GOT3 (cell line): ENCODE results near the gene ZSCAN20.
"Not testable (repeated sequence)": the region's sequence is repeated elsewhere in the genome, so short reads cannot be mapped to it uniquely, and the experiment has no call there.

Experiments used
- DNase-seq: peaks from one replicate; lab custom pipeline; 2025; ENCODE audit warnings: mixed read lengths; lab: John Stamatoyannopoulos, UW

Gene ZSCAN20

DNA sequence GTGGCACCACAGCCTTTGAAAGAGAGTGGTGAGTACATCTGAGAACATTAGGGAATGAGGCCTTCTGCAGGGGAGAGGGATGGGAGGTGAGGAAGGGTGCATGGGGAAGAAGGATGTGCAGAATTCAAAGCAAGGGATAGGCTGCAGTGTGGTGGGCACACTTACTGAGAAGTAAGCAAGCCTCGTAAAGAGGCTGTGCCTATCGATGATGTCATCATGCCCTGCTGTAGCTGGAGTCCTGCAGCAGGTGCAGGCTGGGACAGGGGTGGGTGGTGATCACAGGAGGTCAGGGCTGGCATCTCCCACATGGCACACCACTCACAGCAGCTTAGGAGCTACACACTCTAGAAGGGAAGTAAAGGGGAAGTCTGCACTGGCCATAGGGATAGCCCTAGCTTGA, 16.2 kb downstream of the ZSCAN20 start:
- DNase-seq, result no peak

DNA sequence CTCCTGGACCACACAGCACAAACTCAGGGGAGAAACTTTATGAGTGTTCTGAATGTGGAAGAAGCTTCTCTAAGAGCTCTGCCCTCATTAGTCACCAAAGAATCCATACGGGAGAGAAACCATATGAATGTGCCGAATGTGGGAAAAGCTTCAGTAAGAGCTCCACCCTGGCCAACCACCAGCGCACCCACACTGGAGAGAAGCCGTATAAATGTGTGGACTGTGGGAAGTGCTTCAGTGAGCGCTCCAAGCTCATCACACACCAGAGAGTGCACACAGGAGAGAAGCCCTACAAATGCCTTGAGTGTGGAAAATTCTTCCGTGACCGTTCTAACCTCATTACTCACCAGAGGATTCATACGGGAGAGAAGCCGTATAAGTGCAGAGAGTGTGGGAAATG, 22.5 kb downstream of the ZSCAN20 start:
- DNase-seq, result no peak

DNA sequence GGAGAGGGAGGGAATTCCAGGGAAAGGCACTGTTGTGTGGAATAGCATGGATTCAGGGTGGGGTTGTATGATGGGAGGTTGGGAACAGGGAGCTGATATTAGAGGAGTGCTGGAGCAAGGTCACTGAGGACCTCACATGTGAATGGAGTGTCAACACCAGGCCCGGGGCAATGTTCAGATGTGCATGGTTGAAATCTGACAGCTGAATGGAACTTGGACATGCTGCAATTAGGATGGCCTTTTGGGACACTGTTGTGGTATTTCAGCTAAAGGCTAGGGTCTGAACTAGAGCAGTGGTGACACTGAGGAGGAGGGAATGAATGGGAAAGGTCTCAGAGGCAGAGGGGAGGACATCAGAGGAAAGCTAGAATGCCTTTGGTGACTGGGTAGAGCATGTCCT, 25.0 kb downstream of the ZSCAN20 start:
- DNase-seq, result no peak

DNA sequence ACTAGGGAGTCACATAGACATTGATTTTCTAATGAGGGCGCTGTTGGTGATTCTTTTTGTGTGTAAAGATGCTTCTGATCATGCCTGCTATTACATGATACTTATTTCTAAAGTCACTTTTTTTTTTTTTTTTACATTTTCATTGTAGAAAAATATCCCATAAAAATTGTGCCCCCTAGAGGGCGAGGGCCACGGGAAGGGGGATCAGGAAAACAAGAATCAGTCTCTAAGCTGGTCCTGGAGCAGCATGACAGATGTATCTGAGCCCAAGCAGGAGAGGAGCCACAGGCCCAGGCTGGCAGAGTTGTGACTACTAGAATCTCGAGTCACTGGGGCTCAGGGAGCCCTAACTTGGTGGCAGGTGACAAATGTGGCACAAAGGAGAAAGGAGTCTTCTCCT, 28.1 kb downstream of the ZSCAN20 start:
- DNase-seq, result no peak

DNA sequence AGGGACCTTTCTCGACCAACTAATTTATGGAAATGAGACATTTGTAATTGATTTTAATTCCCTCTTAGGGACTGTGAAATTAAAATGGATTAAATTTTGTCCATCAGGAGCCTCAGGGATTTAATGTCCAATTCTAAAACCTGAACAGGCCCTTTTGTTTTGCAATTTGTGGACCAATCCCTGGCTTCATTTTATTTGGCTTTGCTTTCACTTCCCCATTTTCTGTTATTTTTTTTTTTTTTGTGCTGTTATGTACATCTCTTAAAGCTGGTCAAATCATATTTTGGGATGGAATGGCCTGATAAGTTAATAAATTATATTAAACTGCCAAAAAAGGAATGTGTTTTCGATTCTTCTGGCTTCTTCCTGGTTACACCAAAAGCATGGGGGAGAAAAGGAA, 28.9 kb downstream of the ZSCAN20 start:
- DNase-seq, result no peak

DNA sequence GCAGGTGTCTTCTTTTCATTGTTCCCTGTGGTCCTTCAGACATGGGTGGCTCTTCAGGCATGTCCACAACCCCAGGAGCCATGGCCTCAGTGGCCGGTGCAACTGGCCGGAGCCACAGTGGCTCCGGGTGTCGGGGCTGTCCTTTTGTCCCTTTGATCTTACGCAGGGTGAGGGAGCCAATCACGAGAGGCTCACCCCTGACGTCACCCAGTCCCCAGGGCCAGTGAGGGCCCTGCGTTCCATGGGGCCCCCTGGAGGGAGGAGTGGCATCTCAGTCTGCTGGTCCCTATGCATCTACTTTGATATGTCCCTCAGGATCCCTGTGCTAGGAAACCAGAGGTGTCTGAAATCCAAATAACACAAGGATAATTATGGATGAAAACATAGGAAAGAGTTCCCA, 29.3 kb downstream of the ZSCAN20 start:
- no peak for DNase-seq

DNA sequence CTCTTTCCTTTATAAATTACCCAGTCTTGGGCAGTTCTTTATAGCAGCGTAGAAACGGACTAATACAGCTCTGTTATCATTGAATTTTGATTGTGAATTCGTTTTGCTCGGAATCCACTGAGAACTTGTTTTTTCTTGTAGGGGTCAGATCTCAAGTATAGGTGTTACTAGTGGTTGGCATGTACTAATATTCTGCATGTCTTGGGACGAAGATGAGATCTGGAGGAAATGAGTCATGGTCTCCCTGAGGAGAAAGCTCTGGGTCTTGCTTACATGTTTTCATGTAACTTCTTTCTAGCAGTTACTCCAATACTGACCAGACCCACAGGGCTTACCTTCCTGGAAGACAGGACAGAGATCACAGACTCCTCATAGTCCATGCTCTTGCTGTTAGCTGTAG, 30.3 kb downstream of the ZSCAN20 start:
- no peak for DNase-seq

DNA sequence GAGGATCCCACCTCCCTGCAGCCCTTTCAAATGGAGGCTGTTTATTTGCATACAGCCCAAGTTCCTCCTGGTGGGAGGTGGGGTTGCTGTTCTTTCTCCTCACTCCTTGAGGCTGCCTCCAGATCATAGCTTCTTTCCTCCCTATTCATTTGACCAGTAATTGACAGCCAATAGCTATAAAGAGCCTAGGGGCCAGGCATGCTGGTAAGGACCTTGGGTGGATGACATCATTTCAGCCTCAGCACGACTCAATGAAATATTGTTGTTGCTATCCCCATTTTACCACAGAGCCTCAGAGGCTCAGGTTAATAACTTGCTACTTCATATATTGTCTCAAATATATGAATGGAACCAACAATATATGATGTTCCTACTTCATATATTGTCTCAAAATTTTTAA, 31.1 kb downstream of the ZSCAN20 start:
- DNase-seq, result no peak

DNA sequence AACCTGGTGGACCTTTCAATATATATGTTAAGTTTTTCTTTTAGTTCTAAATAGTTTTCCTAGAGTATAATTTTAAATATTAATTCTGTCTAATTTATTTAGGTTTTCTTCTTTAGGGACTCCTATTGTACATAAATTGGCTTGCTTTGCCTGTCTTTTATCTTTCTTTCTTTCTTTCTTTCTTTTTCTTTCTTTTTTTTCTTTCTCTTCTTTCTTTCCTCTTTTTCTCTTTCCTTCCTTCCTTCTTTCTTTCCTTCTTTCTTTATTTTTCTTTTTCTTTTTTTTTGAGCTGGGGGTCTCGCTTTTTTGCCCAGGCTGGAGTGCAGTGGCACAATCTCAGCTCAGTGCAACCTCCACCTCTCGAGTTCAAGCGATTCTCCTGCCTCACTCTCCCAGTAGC, 35.2 kb downstream of the ZSCAN20 start:
- DNase-seq, result no peak

DNA sequence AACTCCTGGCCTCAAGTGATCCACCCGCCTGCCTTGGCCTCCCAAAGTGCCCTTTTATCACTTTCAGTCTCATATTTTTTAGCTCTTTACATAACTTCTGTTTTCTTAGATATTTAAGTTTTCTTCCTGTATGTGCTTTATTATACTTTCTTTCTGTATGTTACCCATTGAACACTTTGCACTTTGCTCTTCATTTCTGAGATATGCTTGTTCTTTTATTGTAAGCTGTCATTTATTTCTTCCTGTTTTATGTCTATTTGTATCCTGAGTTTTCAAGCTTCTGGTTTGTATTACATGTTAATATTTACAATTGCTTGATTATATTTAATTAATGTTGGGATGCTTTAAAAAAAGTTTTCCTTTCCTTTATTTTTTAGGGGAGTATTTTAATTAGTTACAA, 35.7 kb downstream of the ZSCAN20 start:
- DNase-seq, result no peak

DNA sequence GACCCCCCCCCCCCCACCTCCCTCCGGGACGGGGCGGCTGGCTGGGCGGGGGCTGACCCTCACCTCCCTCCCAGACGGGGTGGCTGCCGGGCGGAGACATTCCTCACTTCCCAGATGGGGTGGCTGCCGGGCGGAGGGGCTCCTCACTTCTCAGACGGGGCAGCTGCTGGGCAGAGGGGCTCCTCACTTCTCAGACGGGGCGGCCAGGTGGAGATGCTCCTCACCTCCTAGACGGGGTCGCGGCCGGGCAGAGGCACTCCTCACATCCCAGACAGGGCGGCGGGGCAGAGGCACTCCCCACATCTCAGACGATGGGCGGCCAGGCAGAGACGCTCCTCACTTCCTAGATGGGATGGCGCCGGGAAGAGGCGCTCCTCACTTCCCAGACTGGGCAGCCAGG, 36.8 kb downstream of the ZSCAN20 start:
- DNase-seq, result not testable (repeated sequence)

DNA sequence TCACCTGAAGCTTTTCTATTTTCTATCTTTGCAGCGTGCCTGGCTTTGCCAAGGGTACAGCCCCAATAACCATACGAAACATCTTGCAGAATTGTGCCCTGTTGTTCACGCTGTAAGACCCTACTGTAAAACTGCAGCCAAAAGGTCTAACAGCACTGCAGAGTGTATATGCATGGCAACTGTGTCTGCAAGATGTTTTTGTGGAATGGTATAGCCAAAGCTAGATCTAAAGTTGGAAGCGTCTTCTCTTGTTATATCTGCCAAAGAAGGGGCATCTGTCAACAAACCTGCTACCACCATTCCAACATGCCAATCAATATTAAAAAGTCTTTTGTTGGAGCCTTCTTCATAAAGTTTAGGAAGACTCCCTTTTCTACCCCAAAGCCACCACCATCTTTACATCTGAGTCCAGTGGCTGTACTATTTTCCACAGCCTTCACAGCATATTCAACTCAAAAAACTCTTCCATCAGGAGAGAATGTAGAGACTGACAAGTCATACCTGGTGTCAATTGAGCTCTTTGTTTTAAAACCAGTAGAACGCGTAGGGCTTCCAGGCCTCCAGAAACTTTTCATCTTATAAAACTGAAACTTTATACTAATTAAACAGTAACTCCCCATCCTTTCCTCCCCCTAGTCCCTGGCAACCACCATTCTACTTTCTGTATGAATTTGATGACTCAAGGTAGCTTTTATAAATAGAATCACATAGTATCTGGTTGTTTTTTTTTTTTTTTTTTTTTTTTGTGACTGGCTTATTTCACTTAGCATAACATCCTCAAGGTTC, 40.0 kb downstream of the ZSCAN20 start:
- no peak for DNase-seq

DNA sequence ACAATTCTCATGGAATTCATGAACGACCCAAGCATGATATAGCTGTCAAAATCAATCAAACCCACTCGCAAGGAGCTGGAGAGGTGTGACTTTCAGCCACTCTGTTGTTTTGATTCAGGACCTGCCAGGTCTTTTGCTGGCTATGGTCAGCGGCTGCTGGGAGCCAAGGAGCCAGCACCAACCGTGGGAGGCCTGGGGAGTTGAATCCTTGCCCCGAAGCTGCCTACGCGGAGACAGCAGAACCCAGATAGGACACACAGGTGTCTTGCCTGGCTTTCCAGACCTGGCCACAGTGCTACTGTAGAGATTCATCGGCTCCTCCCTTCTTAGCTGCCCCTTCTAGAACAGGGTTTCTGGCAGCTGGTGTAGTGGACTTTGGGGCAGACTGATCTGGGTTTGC, 42.7 kb downstream of the ZSCAN20 start:
- no peak for DNase-seq

DNA sequence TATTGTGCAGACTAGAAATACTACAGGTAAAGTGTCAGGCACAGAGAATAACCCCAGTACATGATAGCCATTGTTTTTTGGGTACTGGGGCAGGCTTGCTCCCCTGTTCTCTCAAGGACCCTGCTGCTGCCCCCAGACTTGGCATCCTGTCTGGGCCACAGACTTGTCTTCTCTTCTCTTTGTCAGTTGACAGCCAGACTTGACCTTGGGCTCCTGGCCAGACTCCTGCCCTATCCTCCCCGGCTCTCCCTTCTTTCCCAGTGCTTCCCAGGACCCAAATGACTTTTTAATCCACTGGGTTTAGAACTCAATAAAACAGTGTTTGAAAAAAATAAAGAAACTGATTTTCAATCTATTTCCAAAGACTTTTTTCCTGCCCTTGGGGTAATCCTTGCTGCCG, 43.2 kb downstream of the ZSCAN20 start:
- no peak for DNase-seq

DNA sequence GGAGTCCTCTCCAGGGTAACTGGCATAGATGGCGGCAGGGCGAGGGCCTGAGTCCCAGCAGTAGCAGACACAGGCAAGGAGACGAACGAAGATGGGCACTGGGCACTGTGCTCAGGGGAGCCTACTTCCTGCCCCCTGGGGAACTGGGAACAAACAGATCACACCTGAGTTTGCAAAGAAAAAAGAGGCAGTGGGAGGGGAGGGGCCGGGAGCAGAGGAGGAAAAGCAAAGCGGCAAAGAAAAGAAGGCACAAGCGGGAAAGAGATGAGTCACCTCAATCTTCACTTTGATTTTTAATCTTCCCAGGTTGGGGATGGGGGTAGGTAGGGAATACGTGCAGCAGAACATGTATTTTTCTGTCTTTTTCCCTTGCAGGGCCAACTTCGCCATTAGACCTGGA, 44.0 kb downstream of the ZSCAN20 start:
- no peak for DNase-seq

DNA sequence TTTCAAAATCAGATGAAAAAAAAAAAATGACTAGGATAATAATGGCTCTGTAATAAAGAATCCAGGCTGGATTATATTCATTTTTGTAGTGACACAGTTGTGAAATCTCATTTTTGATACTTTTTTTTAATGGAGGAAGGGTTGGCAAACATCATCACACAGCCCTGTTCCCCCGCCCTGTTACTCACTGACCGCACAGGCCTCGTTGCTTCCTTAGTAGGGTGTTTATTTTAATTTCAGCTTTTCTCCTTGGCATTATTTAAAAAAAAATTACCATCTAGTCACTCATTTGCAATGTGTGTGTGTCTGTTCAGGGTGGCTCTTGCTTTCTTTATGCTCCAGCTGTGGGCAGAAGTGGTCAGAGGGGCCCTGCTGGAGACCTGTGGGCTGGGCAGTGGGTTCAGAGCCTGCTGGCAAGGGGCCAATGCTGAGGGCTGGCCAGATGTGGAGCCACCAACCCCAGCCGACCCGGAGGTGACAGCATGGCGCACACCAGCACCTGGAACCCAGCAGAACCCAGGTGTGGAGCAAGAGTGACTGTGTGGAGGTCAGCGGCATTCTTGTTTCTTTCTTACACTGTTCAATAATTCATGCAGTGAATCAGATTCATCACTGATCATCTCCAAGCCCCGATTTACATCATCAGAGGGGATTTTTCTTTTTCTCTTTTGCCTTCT, 44.6 kb downstream of the ZSCAN20 start:
- DNase-seq, result no peak

DNA sequence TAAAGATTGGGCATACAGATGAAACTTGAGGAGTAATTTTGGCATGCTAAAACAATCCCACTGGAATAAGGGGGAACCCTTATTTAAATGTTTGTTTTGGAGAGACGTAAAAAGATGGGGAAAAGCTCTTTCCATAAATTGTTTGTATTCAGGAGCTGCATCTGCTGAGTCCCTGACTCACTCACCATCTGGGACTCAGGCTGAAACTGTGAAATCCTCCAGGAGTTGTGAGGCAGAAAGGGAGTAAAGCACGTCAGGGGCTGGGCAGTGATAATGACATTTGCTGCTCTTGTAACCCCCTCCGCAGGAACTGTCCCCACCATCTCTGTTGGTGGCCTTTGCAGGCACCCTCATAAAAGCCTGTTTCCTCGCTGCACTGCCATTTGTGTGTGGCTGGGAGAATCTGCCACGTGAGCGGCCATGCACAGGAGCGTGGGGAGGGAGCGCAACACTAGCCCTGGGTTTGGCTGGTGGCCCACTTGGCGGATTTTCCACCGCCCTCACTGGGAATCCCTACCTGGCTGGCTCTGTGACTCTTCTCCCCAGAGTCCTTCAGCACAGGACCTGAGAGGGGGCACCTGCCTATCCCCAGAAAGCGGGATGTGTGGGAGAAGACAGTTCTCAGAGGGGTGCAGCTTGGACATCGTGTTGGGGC, 45.3 kb downstream of the ZSCAN20 start:
- DNase-seq, result no peak

DNA sequence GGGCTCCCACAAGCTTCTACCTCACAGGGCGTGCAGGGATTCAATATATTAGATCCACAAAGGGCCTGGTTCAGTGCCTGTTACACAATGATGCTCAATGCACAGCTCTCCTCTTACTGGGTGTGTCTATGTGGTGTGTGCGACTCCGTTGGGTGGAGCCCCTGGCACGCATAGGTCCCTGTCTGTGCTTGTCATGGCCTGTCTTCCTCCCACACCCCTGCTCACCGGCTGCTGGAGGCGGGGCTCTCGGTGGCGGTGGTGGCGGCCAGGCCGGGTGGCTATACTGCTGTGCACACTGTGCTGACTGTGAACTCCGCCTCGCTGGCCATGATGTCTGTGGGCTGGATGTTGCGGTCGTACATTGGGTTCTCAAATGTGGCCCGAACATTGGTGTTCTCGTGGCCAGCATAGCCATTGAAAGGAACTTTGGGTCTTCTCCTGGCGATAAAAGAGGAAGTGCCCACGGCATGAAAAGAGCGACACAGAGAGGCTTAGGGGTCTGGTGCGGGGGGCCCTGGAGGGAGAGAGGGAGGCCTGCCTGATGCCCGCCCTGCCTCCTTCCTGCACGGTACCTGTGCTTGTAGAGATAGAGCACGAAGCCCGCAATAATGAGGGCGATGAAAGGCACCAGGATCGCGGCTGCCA, 46.9 kb downstream of the ZSCAN20 start:
- no peak for DNase-seq

DNA sequence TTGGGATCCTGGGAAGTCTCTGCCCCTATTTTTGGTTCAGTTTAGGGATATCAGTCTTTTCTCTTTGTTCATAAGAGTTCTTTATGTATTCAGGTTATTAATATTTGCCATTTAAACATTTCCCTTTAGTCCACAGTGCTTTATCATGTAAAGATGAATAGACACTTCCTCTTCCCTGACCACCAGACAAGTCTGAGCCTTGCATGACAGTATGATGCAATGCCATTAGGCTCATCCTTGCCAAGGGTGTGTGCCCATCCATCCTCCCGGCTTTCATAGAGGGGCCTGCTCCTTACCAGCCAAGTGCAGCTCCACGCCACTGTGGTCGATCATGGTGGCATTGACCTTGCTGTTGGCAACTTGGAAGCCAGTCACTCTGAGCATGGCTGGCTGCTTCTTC, 52.1 kb downstream of the ZSCAN20 start:
- DNase-seq, result no peak

DNA sequence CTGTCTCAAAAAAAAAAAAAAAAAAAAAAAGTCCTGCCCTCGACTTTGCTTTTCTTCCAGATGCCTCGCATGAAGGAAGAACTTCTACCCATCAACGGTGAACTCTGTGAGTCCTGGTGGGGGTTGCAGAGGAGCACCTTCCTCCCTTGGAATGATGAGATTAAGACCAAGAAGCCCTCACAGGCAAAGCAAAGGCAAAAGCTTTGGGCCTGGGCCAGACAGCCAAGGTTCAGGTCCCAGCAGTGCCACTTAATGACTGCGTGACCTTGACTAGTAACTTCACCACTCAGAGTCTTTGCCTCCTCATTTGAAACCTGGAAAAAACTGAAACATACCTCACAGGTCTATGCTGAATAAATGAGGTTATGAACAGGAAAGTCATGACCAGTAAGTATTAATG, 55.5 kb downstream of the ZSCAN20 start:
- no peak for DNase-seq

DNA sequence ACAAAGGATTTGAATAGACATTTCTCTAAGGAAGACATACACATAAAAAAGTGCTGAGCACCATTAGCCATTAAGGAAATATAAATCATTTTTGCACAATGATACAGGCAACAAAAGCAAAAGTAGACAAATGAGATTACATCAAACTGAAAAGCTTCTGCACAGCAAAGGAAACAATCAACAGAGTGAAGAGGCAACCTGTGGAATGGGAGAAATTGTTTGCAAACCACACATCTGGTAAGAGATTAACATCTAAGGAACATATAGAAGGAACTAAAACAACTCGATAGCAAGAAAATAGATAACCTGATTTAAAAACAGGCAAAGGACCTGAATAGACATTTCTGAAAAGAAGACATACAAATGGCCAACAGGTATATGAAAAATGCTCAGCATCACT, 57.5 kb downstream of the ZSCAN20 start:
- DNase-seq, result no peak

DNA sequence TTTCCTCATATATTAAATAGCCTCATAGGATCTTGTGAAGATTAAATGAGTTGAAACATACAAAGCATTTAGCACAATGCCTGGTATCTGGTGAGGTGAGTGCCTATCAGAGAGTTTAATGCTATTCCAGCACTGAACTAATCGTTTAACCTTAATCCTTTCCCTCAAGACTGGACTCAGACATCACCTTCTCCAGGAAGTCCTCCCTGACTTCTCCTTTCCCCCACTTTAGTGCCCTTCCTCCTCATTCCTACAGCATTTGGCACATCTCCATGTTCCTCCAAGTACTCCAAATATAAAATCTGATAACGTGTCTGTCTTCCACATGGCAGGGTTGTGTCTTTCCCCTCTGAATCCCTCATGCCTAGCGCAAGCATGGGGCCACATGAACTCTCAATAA, 59.8 kb downstream of the ZSCAN20 start:
- no peak for DNase-seq

DNA sequence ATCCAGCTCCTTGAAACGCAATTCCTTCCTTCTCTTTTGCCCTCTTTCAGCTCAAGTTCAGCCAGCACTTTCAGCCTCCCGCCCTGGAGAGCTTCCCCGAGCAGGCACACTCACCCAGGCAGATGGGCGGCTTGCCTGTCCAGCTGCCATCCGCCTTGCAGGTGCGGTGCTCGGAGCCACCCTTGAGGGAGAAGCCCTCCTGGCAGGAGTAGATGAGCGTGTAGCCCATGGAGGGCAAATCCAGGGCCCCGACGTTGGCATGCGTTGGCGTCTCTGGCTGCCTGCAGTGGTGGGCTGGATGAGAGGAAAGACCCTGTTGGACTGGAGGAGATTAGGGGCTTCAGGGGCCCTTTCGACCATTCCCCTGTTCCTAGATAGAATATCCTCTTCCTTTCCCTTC, 60.5 kb downstream of the ZSCAN20 start:
- DNase-seq, result no peak
